ENCODE results near the gene ST14.

ST14 gene

GRCh38 chr11:130197386-130198035 lies 37.9 kb downstream of the ST14 start:
- intact Hi-C loops (cut with DNase I; ENCODE audit: low total_unique reads), result no loop called here
- no peak for DNase-seq
- H3K36me3 ChIP-seq, result peaks cover 0 to 75% (median 0%) of the 10 kb centered on the region in 3 donors

GRCh38 chr11:130198292-130198691 lies 38.7 kb downstream of the ST14 start:
- no peak for TF ChIP-seq CTCF (IDR thresholded peaks at IDR 0.05)
- peaks cover 0 to 75% (median 0%) of the 10 kb centered on the region in 3 donors for H3K36me3 ChIP-seq

More at GRCh38 chr11:130197386-130198035, 37.9 kb downstream of the ST14 start:
- no peaks in the 10 kb centered on the region for H3K9me3 ChIP-seq
- H3K4me3 ChIP-seq, result no peak overlapping the region
- no peaks in the 10 kb centered on the region for H3K27me3 ChIP-seq
- no peak for TF ChIP-seq CTCF (IDR thresholded peaks at IDR 0.05)
- no peaks in the 10 kb centered on the region for H3K4me1 ChIP-seq
- no peak overlapping the region for H3K27ac ChIP-seq

GRCh38 chr11:130198964-130199363 lies 39.4 kb downstream of the ST14 start:
- Histone ChIP-seq H3K9me3 (no peaks in the 10 kb centered on the region), H3K4me3 (no peak overlapping the region), H3K27ac (no peak overlapping the region), H3K27me3 (no peaks in the 10 kb centered on the region), H3K36me3 (peaks cover 0 to 72% (median 0%) of the 10 kb centered on the region in 3 donors), H3K4me1 (no peaks in the 10 kb centered on the region)
- intact Hi-C loops (cut with DNase I; ENCODE audit: low total_unique reads), result no loop called here
- no peak for TF ChIP-seq CTCF (IDR thresholded peaks at IDR 0.05)
- no peak for DNase-seq

More at GRCh38 chr11:130198292-130198691, 38.7 kb downstream of the ST14 start:
- no peak overlapping the region for H3K27ac ChIP-seq
- DNase-seq, result no peak
- no peaks in the 10 kb centered on the region for H3K27me3 ChIP-seq
- H3K9me3 ChIP-seq, result no peaks in the 10 kb centered on the region
- H3K4me1 ChIP-seq, result no peaks in the 10 kb centered on the region
- intact Hi-C loops (cut with DNase I; ENCODE audit: low total_unique reads), result no loop called here
- no peak overlapping the region for H3K4me3 ChIP-seq

GRCh38 chr11:130199792-130200191 lies 40.2 kb downstream of the ST14 start:
- no peaks in the 10 kb centered on the region for H3K27me3 ChIP-seq
- no peak overlapping the region for H3K27ac ChIP-seq
- H3K4me1 ChIP-seq, result no peaks in the 10 kb centered on the region
- intact Hi-C loops (cut with DNase I; ENCODE audit: low total_unique reads), result no loop called here
- H3K9me3 ChIP-seq, result no peaks in the 10 kb centered on the region
- no peak overlapping the region for H3K4me3 ChIP-seq
- H3K36me3 ChIP-seq, result peaks cover 0 to 64% (median 0%) of the 10 kb centered on the region in 3 donors
- TF ChIP-seq CTCF (IDR thresholded peaks at IDR 0.05), result no peak
- no peak for DNase-seq

- H3K27me3 ChIP-seq, result no peaks in the 10 kb centered on the region
- no peak overlapping the region for H3K4me3 ChIP-seq
- DNase-seq, result no peak
- peaks cover 0 to 62% (median 0%) of the 10 kb centered on the region in 3 donors for H3K36me3 ChIP-seq
- TF ChIP-seq CTCF (IDR thresholded peaks at IDR 0.05), result no peak
- no peak overlapping the region for H3K27ac ChIP-seq
- H3K9me3 ChIP-seq, result no peaks in the 10 kb centered on the region
- intact Hi-C loops (cut with DNase I; ENCODE audit: low total_unique reads), result no loop called here
- no peaks in the 10 kb centered on the region for H3K4me1 ChIP-seq
Observed at GRCh38 chr11:130201026-130201425, 41.4 kb downstream of the ST14 start.
